HepG2 (cell line): ENCODE data around the gene ARHGAP19. TPM values are rescaled to one million over a fixed set of nuclear protein-coding genes. Genes with fewer than 3 reads are reported as not detected.

Experiments
- ATRX ChIP-seq: sonication (generic); formaldehyde crosslinking; IDR thresholded peaks from 2 replicates; pipeline ENCODE4 v1.4.0; 2020; ENCODE audit warnings: missing genetic modification reagents, borderline replicate concordance
- BRD4 ChIP-seq: sonication (generic); formaldehyde crosslinking; IDR thresholded peaks from 2 replicates; pipeline ENCODE4 v1.4.0; 2020; ENCODE audit warnings: missing genetic modification reagents
- CBX2 ChIP-seq, 2 experiments: fragments of 200-600 bp in 1 of 2; sonication (generic); formaldehyde crosslinking in 1 of 2; IDR thresholded peaks; 2 replicates each; pipeline versions ENCODE4 v1.7.0 to v1.8.1; 2018 to 2022; ENCODE audit warnings: low read depth in 2 of 2, low read length in 1 of 2, mild to moderate bottlenecking in 1 of 2, missing genetic modification reagents in 1 of 2
- CCAR2 ChIP-seq: fragments of 200-400 bp; formaldehyde crosslinking; optimal IDR thresholded peaks from 2 replicates; pipeline ENCODE3; 2018; ENCODE audit warnings: low read depth, mild to moderate bottlenecking, low read length, moderate library complexity
- FOXK1 ChIP-seq: sonication (generic); formaldehyde crosslinking; IDR thresholded peaks from 2 replicates; pipeline ENCODE4 v1.4.0; 2020; ENCODE audit warnings: low read depth, missing genetic modification reagents, borderline replicate concordance
- GMEB1 ChIP-seq: sonication (generic); formaldehyde crosslinking; IDR thresholded peaks from 2 replicates; pipeline ENCODE4 v1.5.1; 2020; ENCODE audit warnings: missing genetic modification reagents, mild to moderate bottlenecking, borderline replicate concordance
- HCFC1 ChIP-seq: fragments of 150-350 bp; IDR thresholded peaks from 2 replicates; pipeline ENCODE4 v1.6.1; 2014; ENCODE audit warnings: low read depth, low read length
- HES4 ChIP-seq: sonication (generic); formaldehyde crosslinking; IDR thresholded peaks from 2 replicates; pipeline ENCODE4 v1.9.0; 2021; ENCODE audit warnings: mild to moderate bottlenecking, missing genetic modification reagents, borderline replicate concordance
- IRF1 ChIP-seq: sonication (generic); formaldehyde crosslinking; IDR thresholded peaks from 2 replicates; pipeline ENCODE4 v1.4.0; 2020; ENCODE audit warnings: low read depth, mild to moderate bottlenecking, missing genetic modification reagents
- KLF13 ChIP-seq: sonication (generic); formaldehyde crosslinking; IDR thresholded peaks from 2 replicates; pipeline ENCODE4 v1.4.0; 2020; ENCODE audit warnings: mild to moderate bottlenecking, missing genetic modification reagents
- MEF2D ChIP-seq: sonication (generic); formaldehyde crosslinking; IDR thresholded peaks from 2 replicates; pipeline ENCODE4 v1.5.1; 2020; ENCODE audit warnings: mild to moderate bottlenecking, missing genetic modification reagents
- MLX ChIP-seq: IDR thresholded peaks from 2 replicates; pipeline ENCODE4 v1.6.1; 2016
- PAF1 ChIP-seq: IDR thresholded peaks from 2 replicates; pipeline ENCODE4 v1.6.1; 2016; ENCODE audit warnings: missing genetic modification reagents, missing compliant biosample characterization
- PHB2 ChIP-seq: fragments of 450-650 bp; IDR thresholded peaks from 2 replicates; pipeline ENCODE4 v1.6.1; 2018; ENCODE audit not compliant: partially characterized antibody
- RAD51 ChIP-seq: fragments of 450-650 bp; IDR thresholded peaks from 2 replicates; pipeline ENCODE4 v1.6.1; 2016; ENCODE audit warnings: borderline replicate concordance
- SAP130 ChIP-seq: IDR thresholded peaks from 2 replicates; pipeline ENCODE4 v1.6.1; 2016; ENCODE audit warnings: low read depth
- SIN3B ChIP-seq: fragments of 150-350 bp; IDR thresholded peaks from 2 replicates; pipeline ENCODE4 v1.6.1; 2014; ENCODE audit warnings: low read length
- SP4 ChIP-seq: sonication (generic); formaldehyde crosslinking; IDR thresholded peaks from 2 replicates; pipeline ENCODE4 v1.8.1; 2023; ENCODE audit warnings: mild to moderate bottlenecking, missing genetic modification reagents
- SRY ChIP-seq: sonication (generic); formaldehyde crosslinking; IDR thresholded peaks from 2 replicates; pipeline ENCODE4 v1.8.0; 2022; ENCODE audit warnings: mild to moderate bottlenecking, missing genetic modification reagents
- ZBTB1 ChIP-seq: sonication (generic); formaldehyde crosslinking; IDR thresholded peaks from 2 replicates; pipeline ENCODE4 v1.4.0; 2020; ENCODE audit warnings: missing genetic modification reagents, borderline replicate concordance
- ZBTB34 ChIP-seq: sonication (generic); formaldehyde crosslinking; IDR thresholded peaks from 2 replicates; pipeline ENCODE4 v1.8.0; 2022; ENCODE audit warnings: mild to moderate bottlenecking, missing genetic modification reagents
- ZC3H4 ChIP-seq: sonication (generic); formaldehyde crosslinking; IDR thresholded peaks from 2 replicates; pipeline ENCODE4 v1.4.0; 2020; ENCODE audit warnings: missing genetic modification reagents, borderline replicate concordance
- ZFAT ChIP-seq: sonication (generic); formaldehyde crosslinking; conservative IDR thresholded peaks from 2 replicates; pipeline ENCODE4 v1.8.1; 2023; ENCODE audit warnings: missing genetic modification reagents, inconsistent platforms
- ZKSCAN8 ChIP-seq: IDR thresholded peaks from 2 replicates; pipeline ENCODE4 v1.6.1; 2016; ENCODE audit warnings: borderline replicate concordance, missing genetic modification reagents, missing compliant biosample characterization
- ZNF44 ChIP-seq: sonication (generic); formaldehyde crosslinking; IDR thresholded peaks from 2 replicates; pipeline ENCODE4 v1.5.1; 2020; ENCODE audit warnings: mild to moderate bottlenecking, missing genetic modification reagents
- ZNF543 ChIP-seq: sonication (generic); formaldehyde crosslinking; IDR thresholded peaks from 2 replicates; pipeline ENCODE4 v1.4.0; 2020; ENCODE audit warnings: mild to moderate bottlenecking, missing genetic modification reagents
- ZNF747 ChIP-seq: sonication (generic); formaldehyde crosslinking; IDR thresholded peaks from 2 replicates; pipeline ENCODE4 v1.8.1; 2023; ENCODE audit warnings: missing genetic modification reagents, mild to moderate bottlenecking, borderline replicate concordance
- ZNF83 ChIP-seq: sonication (generic); formaldehyde crosslinking; IDR thresholded peaks from 2 replicates; pipeline ENCODE4 v1.4.0; 2020; ENCODE audit warnings: missing genetic modification reagents, mild to moderate bottlenecking, borderline replicate concordance
- polyA plus RNA-seq, 8 experiments: library from polyadenylated mRNA; depleted of rRNA in 3 of 8; stranded (reverse) in 7 of 8; unstranded in 1 of 8; fragments of >200 nt; fragmentation: Illumina TruSeq in 4 of 8; extraction: Trizol in 4 of 8; gene quantifications; 2 replicates each; pipeline versions ENCODE4 v1.2.1 to v1.2.3, GENCODE V29; 2011 to 2016; ENCODE audit warnings: low read depth in 4 of 8, missing spikeins in 1 of 8, mixed read lengths in 1 of 8; ENCODE audit not compliant: insufficient read depth in 1 of 8
- total RNA-seq, 5 experiments: library from RNA; depleted of rRNA; stranded (reverse); fragments of >200 nt; fragmentation: Illumina TruSeq; extraction: Trizol; gene quantifications; 2 replicates each; pipeline ENCODE4 v1.2.3, GENCODE V29; 2016; ENCODE audit warnings: low read depth in 1 of 5

Gene ARHGAP19
- total and polyA plus RNA-seq, 2 of the 13 experiments (the other 11 are each of a cell fraction or from before 2014, with no cell fraction given) = 7.6 to 10.0 TPM

GRCh38 chr10:97328646-97329453 is 36.4 kb upstream of the ARHGAP19 start (continued):
- TF ChIP-seq CBX2 (IDR thresholded peaks at IDR 0.05; ENCODE audit: low read depth, low read length) (no peak), CBX2 (CRISPR knock-in tag; IDR thresholded peaks at IDR 0.05; ENCODE audit: low read depth) (no peak), ZNF747 (CRISPR knock-in tag) (no peak), FOXK1 (CRISPR knock-in tag) (peak; percentile 73; the same call in 1 of the 2 replicates), SAP130 (CRISPR knock-in tag) (peak; percentile 81), MLX (CRISPR knock-in tag) (no peak), ZNF44 (CRISPR knock-in tag) (peak; percentile 75; the same call in 1 of the 2 replicates), GMEB1 (no peak), IRF1 (CRISPR knock-in tag) (no peak), RAD51 (no peak), CCAR2 (no peak), MEF2D (CRISPR knock-in tag) (peak; percentile 100), ZNF83 (CRISPR knock-in tag) (no peak), HCFC1 (no peak), SP4 (CRISPR knock-in tag) (no peak), SRY (CRISPR knock-in tag) (no peak), HES4 (CRISPR knock-in tag) (no peak), ZBTB34 (CRISPR knock-in tag) (peak; percentile 98), ZKSCAN8 (peak; percentile 77; the same call in 1 of the 2 replicates), ZFAT (CRISPR knock-in tag) (no peak), PAF1 (CRISPR knock-in tag) (no peak), ZBTB1 (CRISPR knock-in tag) (no peak), KLF13 (CRISPR knock-in tag) (no peak), BRD4 (CRISPR knock-in tag) (no peak), ATRX (CRISPR knock-in tag) (no peak), PHB2 (no peak), SIN3B (no peak), ZC3H4 (CRISPR knock-in tag) (no peak), ZNF543 (CRISPR knock-in tag) (no peak)
